ENCODE results near the gene KIF3A.

Gene KIF3A

GRCh38 chr5:132677682-132678400, 59.5 kb downstream of the KIF3A start:
- DNase-seq (ENCODE audit: low spot score), result no peak

- peak; percentile 68 for DNase-seq (ENCODE audit: low spot score)
Measured at GRCh38 chr5:132677191-132677590, 60.2 kb downstream of the KIF3A start.

- no peak for DNase-seq (ENCODE audit: low spot score)
Measured at GRCh38 chr5:132675936-132676689, 61.2 kb downstream of the KIF3A start.

- peak; percentile 23 for DNase-seq (ENCODE audit: low spot score)
Measured at GRCh38 chr5:132674671-132675506, 62.5 kb downstream of the KIF3A start.

GRCh38 chr5:132673939-132674630, 63.3 kb downstream of the KIF3A start, which contains the start of gene IL4:
Gene IL4 (plus strand): TSS chr5:132673989. CDS start chr5:132674051, 62 bp downstream.
- no peak for DNase-seq (ENCODE audit: low spot score)

GRCh38 chr5:132673488-132673887, 63.9 kb downstream of the KIF3A start:
- DNase-seq (ENCODE audit: low spot score), result no peak

GRCh38 chr5:132671000-132671399, 66.3 kb downstream of the KIF3A start:
- no peak for DNase-seq (ENCODE audit: low spot score)

GRCh38 chr5:132669966-132670882, 67.1 kb downstream of the KIF3A start:
- no peak for DNase-seq (ENCODE audit: low spot score)

GRCh38 chr5:132669455-132669820, 67.9 kb downstream of the KIF3A start:
- no peak for DNase-seq (ENCODE audit: low spot score)

- DNase-seq (ENCODE audit: low spot score), result no peak
Measured at GRCh38 chr5:132668706-132669454, 68.5 kb downstream of the KIF3A start.

- no peak for DNase-seq (ENCODE audit: low spot score)
Measured at GRCh38 chr5:132667761-132668705, 69.3 kb downstream of the KIF3A start.

GRCh38 chr5:132667309-132667708, 70.0 kb downstream of the KIF3A start:
- no peak for DNase-seq (ENCODE audit: low spot score)

GRCh38 chr5:132666310-132667123, 70.8 kb downstream of the KIF3A start:
- no peak for DNase-seq (ENCODE audit: low spot score)

- no peak for DNase-seq (ENCODE audit: low spot score)
Measured at GRCh38 chr5:132665574-132666080, 71.7 kb downstream of the KIF3A start.

GRCh38 chr5:132664696-132665209, 72.6 kb downstream of the KIF3A start:
- DNase-seq (ENCODE audit: low spot score), result no peak

GRCh38 chr5:132663771-132664695, 73.3 kb downstream of the KIF3A start:
- DNase-seq (ENCODE audit: low spot score), result no peak

Data from LoVo (cell line).